Measurements from ENCODE around the gene NEK5.

- TF ChIP-seq POLR2AphosphoS5 (IDR thresholded peaks at IDR 0.05) (no peak), CTCF (IDR thresholded peaks at IDR 0.05) (no peak)
Observed at GRCh38 chr13:52160506-52160905, 31.6 kb upstream of the NEK5 start.

Data from prostate gland (tissue), 2 donors.